DND-41 (cell line): ENCODE measurements around the gene CLK3.

Experiments
- ATAC-seq: fragments of 200-7000 bp; cut with Tn5 transposase; 3 replicates; pipeline ENCODE4 v1.9.1; 2021; ENCODE audit warnings: low read depth; ENCODE audit not compliant: insufficient read depth
- DNase-seq: peaks from one replicate; pipeline ENCODE4 v3.0.0-alpha.2; 2020
- H2AFZ ChIP-seq: 2 replicates; pipeline ENCODE4 v1.6.0; 2012; ENCODE audit warnings: low read depth, low read length
- H3K27ac ChIP-seq: 2 replicates; pipeline ENCODE4 v1.5.1; 2012; ENCODE audit warnings: low read length, inconsistent platforms
- H3K27me3 ChIP-seq: fragments of 200-600 bp; sonication (generic); 2 replicates; pipeline ENCODE4 v1.6.0; 2012; ENCODE audit warnings: low read length, mild to moderate bottlenecking, inconsistent platforms; ENCODE audit not compliant: insufficient read depth, poor library complexity
- H3K36me3 ChIP-seq: 2 replicates; pipeline ENCODE4 v1.5.1; 2012; ENCODE audit warnings: low read length, inconsistent platforms; ENCODE audit not compliant: insufficient read depth
- H3K4me1 ChIP-seq: 2 replicates; pipeline ENCODE4 v1.5.1; 2012; ENCODE audit warnings: mild to moderate bottlenecking, low read length; ENCODE audit not compliant: insufficient read depth
- H3K4me2 ChIP-seq: 2 replicates; pipeline ENCODE4 v1.6.0; 2012; ENCODE audit warnings: mild to moderate bottlenecking, moderate library complexity, low read length, inconsistent platforms; ENCODE audit not compliant: insufficient read depth
- H3K4me3 ChIP-seq, 2 experiments: fragments of 200-600 bp in 1 of 2; shearing (Covaris generic) in 1 of 2; 2 replicates each; pipeline ENCODE4 v1.5.1; 2012 to 2016; ENCODE audit warnings: inconsistent platforms in 2 of 2, low read length in 2 of 2, mild to moderate bottlenecking in 2 of 2, low read depth in 1 of 2, moderate library complexity in 1 of 2
- H3K79me2 ChIP-seq: 2 replicates; pipeline ENCODE4 v1.6.0; 2012; ENCODE audit warnings: low read length, inconsistent platforms; ENCODE audit not compliant: insufficient read depth
- H3K9ac ChIP-seq: 2 replicates; pipeline ENCODE4 v1.6.0; 2012; ENCODE audit warnings: low read depth, mild to moderate bottlenecking, inconsistent platforms, low read length, moderate library complexity
- H3K9me3 ChIP-seq: 2 replicates; pipeline ENCODE4 v1.5.1; 2012; ENCODE audit warnings: low read length, moderate library complexity, mild to moderate bottlenecking, inconsistent platforms; ENCODE audit not compliant: insufficient read depth, severe bottlenecking
- H4K20me1 ChIP-seq: 2 replicates; pipeline ENCODE4 v1.6.0; 2012; ENCODE audit warnings: low read length; ENCODE audit not compliant: insufficient read depth
- EZH2 ChIP-seq: IDR thresholded peaks from 3 replicates; pipeline ENCODE4 v1.6.1; 2012; ENCODE audit warnings: borderline replicate concordance, low read depth, mild to moderate bottlenecking, moderate library complexity, low read length, inconsistent platforms; ENCODE audit not compliant: severe bottlenecking
- TF ChIP-seq, protein P1 (sequence below): IDR thresholded peaks from 2 replicates; pipeline ENCODE4 v1.5.1; 2012; ENCODE audit warnings: borderline replicate concordance, low read length, moderate library complexity, mild to moderate bottlenecking; ENCODE audit not compliant: poor library complexity, severe bottlenecking; ENCODE audit errors: extremely low read depth

Gene CLK3

DNA sequence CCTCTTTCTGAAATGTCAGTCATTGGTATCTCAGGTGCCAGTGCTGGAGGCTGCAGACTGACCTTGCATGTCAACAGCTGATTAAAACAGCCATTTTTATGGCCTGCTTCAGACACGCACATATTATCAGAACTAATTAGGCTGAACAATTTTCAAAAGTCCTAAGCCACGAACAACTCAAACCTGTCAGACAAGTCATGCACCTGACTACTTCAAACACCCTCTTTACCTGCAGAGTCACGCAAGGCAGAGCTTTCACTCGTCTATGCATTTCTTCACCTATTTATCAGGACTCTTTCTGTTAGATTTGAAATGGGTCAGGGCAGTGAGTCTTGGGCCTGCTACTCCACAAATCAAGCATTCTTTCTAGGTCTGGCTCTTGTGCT, 26.7 kb downstream of the CLK3 start:
- Histone ChIP-seq H3K9me3 (no peaks in the 10 kb centered on the region), H3K79me2 (peaks cover 13% of the 10 kb centered on the region), H2AFZ (no peak overlapping the region), H3K4me2 (no peak overlapping the region), H3K9ac (no peak overlapping the region), H4K20me1 (peaks cover 1% of the 10 kb centered on the region; the same call in 1 of the 2 replicates), H3K36me3 (peaks cover 53% of the 10 kb centered on the region), H3K4me3 (no peak overlapping the region), H3K4me1 (no peaks in the 10 kb centered on the region), H3K27me3 (no peaks in the 10 kb centered on the region), H3K27ac (0 out of 2 replicates have a peak overlapping the region, but pooled peaks have one; percentile 16)
- TF ChIP-seq, protein P1, sequence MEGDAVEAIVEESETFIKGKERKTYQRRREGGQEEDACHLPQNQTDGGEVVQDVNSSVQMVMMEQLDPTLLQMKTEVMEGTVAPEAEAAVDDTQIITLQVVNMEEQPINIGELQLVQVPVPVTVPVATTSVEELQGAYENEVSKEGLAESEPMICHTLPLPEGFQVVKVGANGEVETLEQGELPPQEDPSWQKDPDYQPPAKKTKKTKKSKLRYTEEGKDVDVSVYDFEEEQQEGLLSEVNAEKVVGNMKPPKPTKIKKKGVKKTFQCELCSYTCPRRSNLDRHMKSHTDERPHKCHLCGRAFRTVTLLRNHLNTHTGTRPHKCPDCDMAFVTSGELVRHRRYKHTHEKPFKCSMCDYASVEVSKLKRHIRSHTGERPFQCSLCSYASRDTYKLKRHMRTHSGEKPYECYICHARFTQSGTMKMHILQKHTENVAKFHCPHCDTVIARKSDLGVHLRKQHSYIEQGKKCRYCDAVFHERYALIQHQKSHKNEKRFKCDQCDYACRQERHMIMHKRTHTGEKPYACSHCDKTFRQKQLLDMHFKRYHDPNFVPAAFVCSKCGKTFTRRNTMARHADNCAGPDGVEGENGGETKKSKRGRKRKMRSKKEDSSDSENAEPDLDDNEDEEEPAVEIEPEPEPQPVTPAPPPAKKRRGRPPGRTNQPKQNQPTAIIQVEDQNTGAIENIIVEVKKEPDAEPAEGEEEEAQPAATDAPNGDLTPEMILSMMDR, result no peak
- ATAC-seq (no peak), DNase-seq (no peak)

DNA sequence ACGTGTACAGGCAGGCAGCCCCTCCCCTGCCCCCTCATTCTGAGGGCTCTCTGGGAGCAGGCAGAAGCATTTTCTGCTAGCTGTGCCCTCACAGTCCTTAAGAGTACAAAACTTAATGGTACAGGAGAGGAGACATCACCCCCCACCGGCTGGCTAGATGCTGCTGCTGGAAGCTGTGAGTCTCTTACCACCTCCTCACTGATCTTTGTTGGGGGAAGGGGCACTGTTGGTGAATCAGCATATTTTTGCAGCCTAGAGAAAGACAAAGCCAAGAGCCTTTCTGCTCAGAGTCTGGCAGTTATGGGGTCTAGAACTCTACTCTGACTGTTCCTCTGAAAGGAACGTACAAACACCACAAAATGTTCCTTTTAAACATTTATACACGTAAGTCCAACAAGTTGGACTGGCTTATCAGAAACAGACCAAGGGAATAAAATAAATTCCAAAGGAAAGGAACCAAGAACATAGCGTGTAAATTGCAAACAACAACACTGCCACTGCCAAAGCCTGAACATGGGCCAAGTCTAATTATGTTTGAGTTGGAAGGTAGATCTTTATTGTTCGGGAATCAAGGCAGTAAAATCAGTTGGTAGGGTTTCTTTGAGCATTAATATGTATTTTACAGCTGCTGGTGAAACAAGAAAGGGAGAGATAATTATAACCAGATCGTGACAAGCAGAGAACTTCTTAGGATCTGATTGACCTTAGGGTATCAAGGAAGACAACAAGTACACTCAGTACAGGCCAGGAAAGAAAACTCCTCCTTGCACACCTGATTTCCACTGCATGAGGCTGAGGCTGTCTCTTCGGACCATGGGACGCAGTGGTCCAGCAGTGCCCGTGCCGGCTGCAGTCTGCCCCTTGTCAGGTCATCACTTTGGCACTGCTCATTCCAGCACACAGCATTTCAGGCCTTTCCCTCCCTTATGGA, 27.4 kb downstream of the CLK3 start:
- Histone ChIP-seq H3K79me2 (peaks cover 15% of the 10 kb centered on the region), H3K9me3 (no peaks in the 10 kb centered on the region), H3K27me3 (no peaks in the 10 kb centered on the region), H3K4me1 (no peaks in the 10 kb centered on the region), H3K36me3 (peaks cover 48% of the 10 kb centered on the region), H3K4me2 (no peak overlapping the region), H3K27ac (0 out of 2 replicates have a peak overlapping the region, but pooled peaks have one; percentile 16), H4K20me1 (peaks cover 6% of the 10 kb centered on the region; the same call in 1 of the 2 replicates), H3K4me3 (no peak overlapping the region), H3K9ac (no peak overlapping the region), H2AFZ (no peak overlapping the region)
- ATAC-seq (peak; percentile 24; the same call in 1 of the 3 replicates), DNase-seq (no peak)
- TF ChIP-seq EZH2, result no peak
- TF ChIP-seq, protein P1, result no peak

DNA sequence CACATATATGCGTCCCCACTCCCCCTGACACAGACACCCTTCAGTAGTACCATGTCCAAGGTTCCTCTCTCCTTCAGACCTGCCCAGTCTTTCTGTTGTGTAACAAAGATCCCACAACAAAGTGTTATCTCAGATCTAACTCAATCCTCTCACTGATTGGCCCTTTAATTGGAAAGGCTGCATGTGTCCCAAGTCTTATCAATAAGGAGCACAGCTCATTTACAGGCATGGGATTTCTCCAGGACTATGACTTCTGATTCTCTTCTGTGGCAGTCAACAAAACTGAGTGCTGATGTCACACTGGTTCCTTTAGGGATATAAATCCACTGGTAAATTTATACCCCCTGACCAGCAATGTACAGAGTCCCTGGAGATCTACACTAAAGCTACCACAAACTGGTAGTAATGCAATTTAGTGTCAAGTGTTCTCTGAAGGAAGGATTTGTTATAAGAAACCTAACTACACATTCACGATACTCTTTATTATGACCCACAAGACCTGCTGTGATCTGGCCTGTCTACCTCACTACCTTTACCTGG, 28.1 kb downstream of the CLK3 start:
- Histone ChIP-seq H3K27ac (no peak overlapping the region), H2AFZ (no peak overlapping the region), H4K20me1 (peaks cover 6% of the 10 kb centered on the region; the same call in 1 of the 2 replicates), H3K79me2 (peaks cover 15% of the 10 kb centered on the region), H3K4me3 (no peak overlapping the region), H3K4me2 (no peak overlapping the region), H3K4me1 (no peaks in the 10 kb centered on the region), H3K27me3 (no peaks in the 10 kb centered on the region), H3K36me3 (peaks cover 44% of the 10 kb centered on the region), H3K9ac (no peak overlapping the region), H3K9me3 (no peaks in the 10 kb centered on the region)
- ATAC-seq (no peak), DNase-seq (no peak)
- no peak for TF ChIP-seq EZH2
- TF ChIP-seq, protein P1, result no peak
